Measurements from ENCODE around the gene GABRP. TPM values are rescaled to one million over a fixed set of nuclear protein-coding genes. Genes with fewer than 3 reads are reported as not detected.

Gene GABRP
- polyA plus RNA-seq, 2 of the 4 experiments (the other 2 are of a cell fraction): not detected

DNA sequence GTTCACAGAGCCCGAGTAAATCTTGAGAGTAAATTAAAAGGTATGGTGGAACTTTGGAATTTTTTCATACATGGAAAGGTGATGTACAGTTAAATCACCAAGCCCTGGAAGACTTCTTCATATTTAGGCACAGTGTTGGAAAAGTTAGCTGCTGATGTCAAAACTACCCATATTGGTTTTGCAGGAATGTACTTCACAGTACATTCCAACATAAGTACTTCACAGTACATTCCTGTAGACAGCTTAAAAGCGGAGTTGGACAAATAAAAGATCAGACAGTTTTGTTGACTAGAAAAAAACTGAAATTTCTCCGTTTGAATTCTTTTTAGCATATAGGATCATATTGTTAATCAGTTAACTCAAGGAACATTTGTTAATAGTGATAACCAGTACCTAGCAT is 80.1 kb downstream of the GABRP start:
- Histone ChIP-seq H3K4me3 (no peak overlapping the region), H3K27ac (no peak overlapping the region), H3K4me2 (peak overlapping the region; percentile 96), H3K9me3 (peaks cover 28% of the 10 kb centered on the region), H3K4me1 (peaks cover 9% of the 10 kb centered on the region)
- POLR2A ChIA-PET: no interaction called here
- CTCF ChIA-PET: no interaction called here
- no peak for TF ChIP-seq HMGXB4 (CRISPR knock-in tag; IDR thresholded peaks at IDR 0.05; ENCODE audit: borderline replicate concordance)
- no peak for TF ChIP-seq NR3C1 (IDR thresholded peaks at IDR 0.05)
- ATAC-seq (no peak), DNase-seq (ENCODE audit: low read depth in 1 of 2, low spot score in 1 of 2) (no peak), FAIRE-seq (no peak)
- 92% methylated on average over 3 of the region's 3 CpGs for WGBS (ENCODE audit: missing lambda C conversion rate)

Other genes starting within 250 kb of the GABRP start
- gene RANBP17, start 78.3 kb downstream of the GABRP start, polyA plus RNA-seq (2011; rRNA removed): 9.2 and 11.4 TPM in 2 replicates
- gene RANBP17, start 78.3 kb downstream of the GABRP start, polyA plus RNA-seq (2017; fragmentation: RNase III; extraction: RNeasy Plus Mini Kit Qiagen cat#74134 plus additional on column Dnase treatment): 3.0 to 3.4 TPM (median 3.4 TPM) in 3 replicates